Measurements from ENCODE around the gene SLC12A4. TPM values are rescaled to one million over a fixed set of nuclear protein-coding genes. Genes with fewer than 3 reads are reported as not detected.

Gene SLC12A4
- total and polyA plus RNA-seq, 2 of the 13 experiments (the other 11 are each of a cell fraction or from before 2014, with no cell fraction given), result 65.1 to 84.3 TPM

GRCh38 chr16:67969254-67970039, 1.0 kb upstream of the SLC12A4 start (continued):
- no peak for TF ChIP-seq NR1H2 (CRISPR knock-in tag; IDR thresholded peaks at IDR 0.05; ENCODE audit: borderline replicate concordance, low read depth)
- TF ChIP-seq MAFF (IDR thresholded peaks at IDR 0.05; ENCODE audit: low read depth, low read length), result no peak
- TF ChIP-seq ZNF350 (CRISPR knock-in tag; IDR thresholded peaks at IDR 0.05; ENCODE audit: borderline replicate concordance, low read depth), result no peak; the same call in 1 of the 2 replicates
- 0 out of 2 replicates have a peak, but pooled peaks have one; percentile 44 for TF ChIP-seq POLR2G (IDR thresholded peaks at IDR 0.05; ENCODE audit: low read depth, low read length)
- peak; percentile 73 for TF ChIP-seq SNAPC4 (CRISPR knock-in tag; IDR thresholded peaks at IDR 0.05)
- no peak for TF ChIP-seq GABPA (IDR thresholded peaks at IDR 0.05; ENCODE audit: low read depth, low read length)
- TF ChIP-seq GABPA (CRISPR knock-in tag; IDR thresholded peaks at IDR 0.05; ENCODE audit: low read depth), result 0 out of 2 replicates have a peak, but pooled peaks have one; percentile 24
- TF ChIP-seq RARA (CRISPR knock-in tag; IDR thresholded peaks at IDR 0.05), result peak; percentile 7; the same call in 1 of the 2 replicates
- no peak for TF ChIP-seq ZNF136 (CRISPR knock-in tag; IDR thresholded peaks at IDR 0.05; ENCODE audit: low read depth)
- TF ChIP-seq KLF15 (CRISPR knock-in tag; IDR thresholded peaks at IDR 0.05; ENCODE audit: borderline replicate concordance), result no peak
- TF ChIP-seq ZNF674 (CRISPR knock-in tag; IDR thresholded peaks at IDR 0.05; ENCODE audit: low read depth), result 0 out of 2 replicates have a peak, but pooled peaks have one; percentile 18
- no peak; the same call in 1 of the 2 replicates for TF ChIP-seq ZNF335 (CRISPR knock-in tag; IDR thresholded peaks at IDR 0.05)
- TF ChIP-seq NR2F6 (IDR thresholded peaks at IDR 0.05), result 0 out of 2 replicates have a peak, but pooled peaks have one; percentile 0
- 0 out of 2 replicates have a peak, but pooled peaks have one; percentile 11 for TF ChIP-seq NR2F6 (CRISPR knock-in tag; IDR thresholded peaks at IDR 0.05)
- no peak for TF ChIP-seq ZNF777 (CRISPR knock-in tag; IDR thresholded peaks at IDR 0.05)
- TF ChIP-seq ZNF235 (CRISPR knock-in tag; IDR thresholded peaks at IDR 0.05; ENCODE audit: borderline replicate concordance), result no peak
- no peak for TF ChIP-seq SP2 (CRISPR knock-in tag; IDR thresholded peaks at IDR 0.05)
- TF ChIP-seq KDM2A (CRISPR knock-in tag; IDR thresholded peaks at IDR 0.05; ENCODE audit: borderline replicate concordance, low read depth), result no peak; the same call in 1 of the 2 replicates
- no peak for TF ChIP-seq ZNF766 (CRISPR knock-in tag; IDR thresholded peaks at IDR 0.05; ENCODE audit: borderline replicate concordance)
- TF ChIP-seq FOSL1 (CRISPR knock-in tag; IDR thresholded peaks at IDR 0.05; ENCODE audit: borderline replicate concordance), result no peak
- no peak for TF ChIP-seq ZNF605 (CRISPR knock-in tag; IDR thresholded peaks at IDR 0.05)
- 0 out of 2 replicates have a peak, but pooled peaks have one; percentile 20 for TF ChIP-seq RNF219 (CRISPR knock-in tag; IDR thresholded peaks at IDR 0.05)
- TF ChIP-seq SCMH1 (CRISPR knock-in tag; IDR thresholded peaks at IDR 0.05; ENCODE audit: borderline replicate concordance), result no peak
- TF ChIP-seq KMT2B (CRISPR knock-in tag; IDR thresholded peaks at IDR 0.05), result no peak
- TF ChIP-seq NFKBIZ (CRISPR knock-in tag; IDR thresholded peaks at IDR 0.05), result no peak
